CD4-positive, alpha-beta T cell treated with Interferon gamma for 1 hour (primary cell): ENCODE measurements around the gene RPL10.

Experiments
- DNase-seq: peaks from one replicate; pipeline ENCODE4 v3.0.0-alpha.2; 2020

The RPL10 gene

GRCh38 chrX:154362085-154362742 is 36.0 kb upstream of the RPL10 start:
- no peak for DNase-seq

- no peak for DNase-seq
These were observed 34.3 kb upstream of the RPL10 start for GRCh38 chrX:154363706-154364439.

- DNase-seq = no peak
These were observed 33.1 kb upstream of the RPL10 start for GRCh38 chrX:154365052-154365600.

GRCh38 chrX:154365997-154366665 is 32.0 kb upstream of the RPL10 start:
- no peak for DNase-seq

- DNase-seq = no peak
These were observed 31.5 kb upstream of the RPL10 start for GRCh38 chrX:154366666-154367055.

- no peak for DNase-seq
These were observed 30.5 kb upstream of the RPL10 start for GRCh38 chrX:154367474-154368308.

GRCh38 chrX:154368630-154369448 is 29.3 kb upstream of the RPL10 start:
- peak; percentile 97 for DNase-seq

GRCh38 chrX:154369449-154370299 is 28.5 kb upstream of the RPL10 start:
- DNase-seq = peak; percentile 79

- no peak for DNase-seq
These were observed 27.7 kb upstream of the RPL10 start for GRCh38 chrX:154370300-154371016.

GRCh38 chrX:154371017-154371788 is 27.0 kb upstream of the RPL10 start:
- DNase-seq = peak; percentile 94

- DNase-seq = no peak
These were observed 26.3 kb upstream of the RPL10 start for GRCh38 chrX:154371789-154372300.

GRCh38 chrX:154372612-154373022 is 25.6 kb upstream of the RPL10 start:
- DNase-seq = peak; percentile 40

- no peak for DNase-seq
These were observed 24.6 kb upstream of the RPL10 start for GRCh38 chrX:154373340-154374306.

GRCh38 chrX:154374313-154375155 is 23.6 kb upstream of the RPL10 start, which contains the start of gene FLNA:
TSS of gene FLNA (minus strand) at chrX:154374634. CDS start at chrX:154371245, 3,389 bp downstream.
- DNase-seq = peak; percentile 39

GRCh38 chrX:154375156-154375504 is 23.0 kb upstream of the RPL10 start:
- DNase-seq = no peak

- DNase-seq = no peak
These were observed 21.4 kb upstream of the RPL10 start for GRCh38 chrX:154376774-154377173.
